ENCODE measurements around the gene PAX9. TPM values are rescaled to one million over a fixed set of nuclear protein-coding genes. Genes with fewer than 3 reads are reported as not detected.

PAX9 gene
- total and polyA plus RNA-seq, 2 of the 13 experiments (the other 11 are each of a cell fraction or from before 2014, with no cell fraction given), result 0.03 TPM; not detected in 1

GRCh38 chr14:36619853-36620252, 41.8 kb upstream of the PAX9 start (continued):
- TF ChIP-seq ATAD3A (CRISPR knock-in tag; IDR thresholded peaks at IDR 0.05) (no peak), FOXP4 (CRISPR knock-in tag; IDR thresholded peaks at IDR 0.05) (no peak)

- Histone ChIP-seq H3K27me3 (ENCODE audit: control insufficient read depth in 1 of 2, insufficient read depth in 2 of 2, low read length in 2 of 2) (no peaks in the 10 kb centered on the region), H3K9ac (ENCODE audit: insufficient read depth, low read depth, low read length) (no peak overlapping the region), H3K27ac (ENCODE audit: extremely low read length, insufficient read depth, low read length) (no peak overlapping the region), H3K4me1 (ENCODE audit: insufficient read depth, low read length) (peaks cover 13% of the 10 kb centered on the region), H2AFZ (ENCODE audit: low read length) (peak overlapping the region; percentile 7), H4K20me1 (ENCODE audit: insufficient read depth, low read length) (no peaks in the 10 kb centered on the region), H3K4me2 (ENCODE audit: low read depth, low read length) (peak overlapping the region; percentile 21), H3K79me2 (ENCODE audit: insufficient read depth, low read length) (no peaks in the 10 kb centered on the region), H3K4me3 (replicated peaks in 1 of 3; ENCODE audit: insufficient read depth in 1 of 3, low read depth in 2 of 3, low read length in 3 of 3) (no peak overlapping the region), H3K9me3 (ENCODE audit: low read length) (peaks cover 13% of the 10 kb centered on the region), H3K36me3 (replicated peaks in 1 of 2; ENCODE audit: control insufficient read depth in 1 of 2, insufficient read depth in 2 of 2, low read length in 2 of 2) (no peaks in the 10 kb centered on the region)
- POLR2A ChIA-PET, result no interaction called here
- FAIRE-seq, result no peak
- intact Hi-C loops (cut with micrococcal nuclease; ENCODE audit: unreplicated experiment) (no loop called here), in situ Hi-C loops (cut with HindIII; ENCODE audit: extremely low pct_ligation_motif_present, low pct_unique_long_range_greater_than_20kb) (no loop called here)
- WGBS (ENCODE audit: low lambda C conversion rate), result 4% methylated on average over 1 of the region's 1 CpG
- no TSS peak for BruUV-seq (replicated peaks)
- no peak for DNase-seq (ENCODE audit: low spot score)
- CTCF ChIA-PET (ENCODE audit: low intra/inter-chr PET ratio, low total read pairs), result no interaction called here
- peak; percentile 77 for ATAC-seq
- 0 out of 2 replicates have a peak, but pooled peaks have one; percentile 19 for TF ChIP-seq GLMP (CRISPR knock-in tag; IDR thresholded peaks at IDR 0.05; ENCODE audit: borderline replicate concordance)
- TF ChIP-seq KAT8 (CRISPR knock-in tag; IDR thresholded peaks at IDR 0.05), result no peak
- TF ChIP-seq FOXP4 (CRISPR knock-in tag; IDR thresholded peaks at IDR 0.05), result no peak
- no peak for TF ChIP-seq ZNF318 (CRISPR knock-in tag; IDR thresholded peaks at IDR 0.05)
- TF ChIP-seq POLR2AphosphoS2 (IDR thresholded peaks at IDR 0.05; ENCODE audit: low read depth, low read length), result no peak
- no peak for TF ChIP-seq CCDC6 (CRISPR knock-in tag; IDR thresholded peaks at IDR 0.05)
- no peak for TF ChIP-seq ZFP36L2 (CRISPR knock-in tag; IDR thresholded peaks at IDR 0.05)
- no peak for TF ChIP-seq ZNF558 (CRISPR knock-in tag; IDR thresholded peaks at IDR 0.05; ENCODE audit: borderline replicate concordance)
Observed at GRCh38 chr14:36625014-36625413, 36.6 kb upstream of the PAX9 start.

All from HepG2 (cell line).